Astrocyte of the cerebellum (primary cell): Measurements from ENCODE around the gene MRPL24.

Experiments
- DNase-seq: peaks from one replicate; pipeline ENCODE4 v3.0.0-alpha.2; 2011; ENCODE audit warnings: low read depth
- H3K4me3 ChIP-seq: 2 replicates; pipeline ENCODE4 v1.5.1; 2011; ENCODE audit warnings: mild to moderate bottlenecking, low read depth, low read length, moderate library complexity
- in situ Hi-C: cut with HindIII; loops from 2 replicates; pipeline ENCODE4 v1.10.0; 2017; ENCODE audit warnings: low sequenced_read_pairs
- TF ChIP-seq, protein P1 (sequence below): IDR thresholded peaks from 2 replicates; pipeline ENCODE4 v1.5.1; 2012; ENCODE audit warnings: low read length, low read depth, moderate library complexity, mild to moderate bottlenecking; ENCODE audit errors: missing control alignments

MRPL24 gene

DNA sequence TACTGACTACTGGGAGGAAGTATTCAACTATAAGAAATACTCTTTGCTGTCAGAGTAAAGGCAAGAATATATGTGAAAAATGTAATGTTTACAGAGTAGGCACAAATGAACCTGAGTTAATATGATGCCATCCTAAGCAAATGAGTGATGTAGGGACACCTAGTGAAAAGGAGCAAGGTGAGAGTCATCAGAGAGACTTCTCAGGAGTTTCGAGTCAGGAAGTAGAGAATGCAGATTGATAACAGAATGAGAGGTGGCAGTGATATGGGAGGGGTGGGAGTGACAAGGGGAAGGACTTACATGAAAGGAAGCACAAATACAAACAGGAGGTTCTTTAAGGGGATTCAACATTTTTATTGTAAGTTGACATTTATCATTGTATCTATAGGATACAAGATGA, 36.7 kb upstream of the MRPL24 start:
- no peak for DNase-seq
- TF ChIP-seq, protein P1, sequence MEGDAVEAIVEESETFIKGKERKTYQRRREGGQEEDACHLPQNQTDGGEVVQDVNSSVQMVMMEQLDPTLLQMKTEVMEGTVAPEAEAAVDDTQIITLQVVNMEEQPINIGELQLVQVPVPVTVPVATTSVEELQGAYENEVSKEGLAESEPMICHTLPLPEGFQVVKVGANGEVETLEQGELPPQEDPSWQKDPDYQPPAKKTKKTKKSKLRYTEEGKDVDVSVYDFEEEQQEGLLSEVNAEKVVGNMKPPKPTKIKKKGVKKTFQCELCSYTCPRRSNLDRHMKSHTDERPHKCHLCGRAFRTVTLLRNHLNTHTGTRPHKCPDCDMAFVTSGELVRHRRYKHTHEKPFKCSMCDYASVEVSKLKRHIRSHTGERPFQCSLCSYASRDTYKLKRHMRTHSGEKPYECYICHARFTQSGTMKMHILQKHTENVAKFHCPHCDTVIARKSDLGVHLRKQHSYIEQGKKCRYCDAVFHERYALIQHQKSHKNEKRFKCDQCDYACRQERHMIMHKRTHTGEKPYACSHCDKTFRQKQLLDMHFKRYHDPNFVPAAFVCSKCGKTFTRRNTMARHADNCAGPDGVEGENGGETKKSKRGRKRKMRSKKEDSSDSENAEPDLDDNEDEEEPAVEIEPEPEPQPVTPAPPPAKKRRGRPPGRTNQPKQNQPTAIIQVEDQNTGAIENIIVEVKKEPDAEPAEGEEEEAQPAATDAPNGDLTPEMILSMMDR: no peak
- no peak overlapping the region for H3K4me3 ChIP-seq
- in situ Hi-C loops: no loop called here

DNA sequence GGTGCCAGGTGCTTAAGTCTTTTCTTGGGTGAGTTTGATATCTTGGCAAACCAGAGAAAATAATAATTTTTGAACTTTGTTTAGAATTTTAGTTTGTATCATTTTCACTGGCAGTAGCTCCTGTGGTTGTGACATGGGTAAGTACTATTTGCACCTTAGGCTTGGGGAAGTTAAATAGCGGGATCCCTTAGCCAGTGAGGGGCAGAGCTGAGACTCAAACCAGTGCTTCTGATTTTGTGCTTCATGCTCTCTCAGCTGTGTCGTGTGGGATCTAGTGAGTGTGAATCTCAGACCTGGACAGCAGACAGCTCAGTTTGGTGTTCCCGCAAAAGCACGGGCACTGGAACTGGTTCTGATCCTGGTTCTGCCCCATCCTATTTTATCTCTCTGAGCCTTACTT, 36.1 kb upstream of the MRPL24 start:
- TF ChIP-seq, protein P1: no peak
- no peak overlapping the region for H3K4me3 ChIP-seq
- DNase-seq: no peak
- in situ Hi-C loops: no loop called here

DNA sequence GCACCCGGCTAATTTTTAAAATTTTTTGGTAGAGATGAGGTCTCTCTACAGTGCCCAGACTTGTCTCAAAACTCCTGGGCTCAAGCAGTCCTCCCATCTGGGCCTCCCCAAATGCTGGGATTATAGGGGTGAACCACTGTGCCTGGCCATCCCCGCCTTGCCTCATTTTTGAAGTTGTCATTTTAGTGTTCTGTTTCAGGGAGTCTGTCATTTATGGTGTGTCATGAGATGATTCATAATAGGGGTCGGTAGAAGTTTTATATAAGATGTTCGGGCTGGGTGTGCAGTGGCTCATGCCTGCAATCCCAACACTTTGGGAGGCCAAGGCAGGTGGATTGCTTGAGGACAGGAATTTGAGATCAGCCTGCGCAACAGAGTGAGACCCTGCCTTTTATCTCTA, 34.9 kb upstream of the MRPL24 start:
- no peak overlapping the region for H3K4me3 ChIP-seq
- DNase-seq: no peak
- TF ChIP-seq, protein P1: no peak
- in situ Hi-C loops: no loop called here

DNA sequence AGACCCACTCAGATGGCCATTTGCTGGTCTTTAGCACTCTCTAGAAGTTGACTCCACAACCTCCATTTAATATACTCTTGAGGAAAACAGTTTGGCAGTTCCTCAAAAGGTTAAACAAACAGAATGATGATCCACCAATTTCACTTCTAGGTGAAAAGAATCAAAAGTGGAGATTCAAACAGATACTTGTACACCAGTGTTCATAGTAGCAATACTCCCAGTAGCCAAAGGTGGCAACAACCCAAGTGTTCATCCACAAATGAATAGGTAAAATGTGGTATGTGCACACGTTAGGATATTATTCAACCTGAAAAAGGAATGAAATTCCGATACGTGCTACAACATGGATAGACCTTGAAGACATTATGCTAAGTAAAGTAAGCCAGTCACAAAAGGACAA, 32.7 kb upstream of the MRPL24 start:
- TF ChIP-seq, protein P1: no peak
- in situ Hi-C loops: no loop called here
- DNase-seq: no peak
- no peak overlapping the region for H3K4me3 ChIP-seq

DNA sequence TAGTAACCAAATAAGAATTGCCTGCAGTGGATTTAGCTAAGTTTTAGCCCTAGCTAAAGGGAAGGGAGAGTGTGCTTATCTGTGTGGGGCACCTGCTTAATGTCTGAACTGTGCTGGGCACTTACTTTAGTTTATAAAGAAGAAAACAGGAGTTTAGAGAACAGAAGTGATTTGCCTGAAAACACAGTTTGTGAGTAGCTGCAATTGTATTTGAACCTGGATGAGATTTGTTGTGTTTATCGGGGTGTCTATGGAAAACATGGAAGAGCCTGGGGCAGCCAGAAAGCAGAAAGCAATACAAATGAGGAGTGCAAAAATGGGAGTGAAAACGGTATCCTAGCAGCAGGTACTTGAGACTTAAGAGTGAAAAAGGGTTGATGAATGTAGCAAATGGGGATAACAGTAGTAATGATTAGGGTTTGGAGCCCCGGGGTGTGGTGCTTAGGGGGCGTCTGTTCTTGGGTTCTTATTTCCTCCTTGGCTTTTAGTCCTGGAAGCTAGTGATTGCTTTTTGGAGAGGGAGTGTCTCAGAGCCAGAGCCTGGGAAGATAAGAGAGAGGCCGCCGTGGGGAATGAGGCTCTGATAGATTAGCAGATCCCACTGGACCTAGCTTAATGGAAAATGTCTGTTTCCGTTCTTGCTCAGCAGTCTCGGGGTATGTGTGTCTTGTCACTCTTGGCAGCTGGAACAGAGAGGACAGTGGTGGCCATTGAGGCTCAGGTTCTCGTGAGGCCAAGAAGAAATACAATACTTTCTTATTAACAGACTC, 32.0 kb upstream of the MRPL24 start:
- DNase-seq: no peak
- TF ChIP-seq, protein P1: no peak
- H3K4me3 ChIP-seq: no peak overlapping the region
- in situ Hi-C loops: no loop called here

DNA sequence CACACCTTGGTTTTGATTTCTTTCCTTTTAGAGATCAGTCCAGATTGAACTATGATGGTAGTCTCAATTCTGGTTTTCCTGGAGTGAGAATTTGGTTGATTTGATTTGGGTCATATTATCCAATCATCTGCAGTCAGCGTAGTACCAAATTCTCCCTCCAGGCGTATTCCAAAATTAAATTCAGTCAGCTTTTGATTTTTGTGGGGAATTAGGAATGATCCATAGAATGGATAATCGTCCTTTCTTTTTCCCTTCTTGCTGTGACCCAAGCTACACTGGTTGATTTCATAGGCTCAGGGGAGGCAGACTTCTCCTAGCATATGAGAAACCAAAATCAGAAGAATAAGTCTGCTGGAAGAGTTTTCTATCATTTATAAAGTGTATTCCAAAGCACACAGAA, 31.3 kb upstream of the MRPL24 start:
- H3K4me3 ChIP-seq: no peak overlapping the region
- no peak for DNase-seq
- TF ChIP-seq, protein P1: no peak
- in situ Hi-C loops: no loop called here
